HG02678 (cell line): ENCODE results near the gene MTX3.

Source experiments
- ATAC-seq: cut with Tn5 transposase; IDR thresholded peaks from one replicate; pipeline ENCODE4 v1.9.1; 2021; ENCODE audit warnings: mild to moderate bottlenecking, moderate library complexity; ENCODE audit not compliant: unreplicated experiment

MTX3 gene

DNA sequence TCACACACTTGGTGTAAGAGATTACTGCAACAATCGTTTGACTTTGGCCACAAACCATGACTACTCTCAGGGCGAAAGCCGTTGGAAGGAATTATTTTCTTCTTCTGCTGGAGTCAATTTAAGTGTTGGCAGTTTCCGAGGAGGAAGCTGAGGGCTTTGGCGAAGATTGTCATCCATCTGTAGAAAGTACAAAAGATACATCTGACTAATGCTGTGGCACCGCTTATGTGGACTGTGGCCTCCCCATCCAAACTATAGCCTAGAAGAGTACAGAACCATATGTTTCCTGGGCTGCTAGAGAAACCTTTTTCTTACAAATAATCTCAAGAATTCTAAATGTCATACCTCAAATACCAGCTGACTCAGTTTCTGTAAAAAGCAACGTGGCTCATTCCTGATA is 7.4 kb downstream of the MTX3 start:
- no peak for ATAC-seq

DNA sequence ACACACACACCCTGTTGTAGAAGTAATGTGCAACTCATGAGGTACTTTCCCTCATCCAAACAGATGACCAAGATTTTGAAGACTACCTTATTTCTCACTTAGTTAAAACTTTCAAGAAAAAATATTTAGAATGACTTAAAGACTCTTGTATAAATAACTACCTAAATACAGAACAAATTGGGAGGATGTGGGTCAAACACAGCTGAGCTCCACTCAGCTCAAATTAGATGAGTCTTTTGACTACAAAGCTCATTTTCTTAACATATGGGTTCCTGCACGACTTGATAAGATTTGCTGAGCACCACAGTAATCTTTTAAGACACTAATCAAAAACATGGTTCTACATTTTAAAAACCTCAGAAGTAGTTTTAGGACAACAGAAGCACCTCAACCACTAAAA is 8.9 kb downstream of the MTX3 start:
- no peak for ATAC-seq

GRCh38 chr5:79976759-79977515 is 14.1 kb downstream of the MTX3 start:
- no peak for ATAC-seq

DNA sequence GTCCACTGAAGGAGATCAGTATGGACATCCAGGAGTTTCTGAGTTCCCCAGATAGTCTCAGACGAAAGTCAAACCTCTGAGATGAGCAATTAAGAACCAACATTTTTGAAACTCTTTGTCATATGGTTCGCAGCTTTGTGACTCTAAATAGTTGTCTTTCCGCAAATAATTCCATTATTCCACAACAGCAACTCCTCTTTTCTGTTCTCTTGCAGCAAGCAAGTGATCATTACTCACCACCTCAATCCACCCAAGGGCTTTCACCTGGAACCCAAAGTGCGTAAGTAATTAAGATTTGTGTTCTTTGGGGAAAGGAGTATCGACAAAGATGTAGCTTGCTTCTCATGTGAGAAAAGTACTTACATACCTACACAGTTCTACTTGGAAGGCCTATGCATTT is 15.6 kb downstream of the MTX3 start:
- ATAC-seq = no peak

DNA sequence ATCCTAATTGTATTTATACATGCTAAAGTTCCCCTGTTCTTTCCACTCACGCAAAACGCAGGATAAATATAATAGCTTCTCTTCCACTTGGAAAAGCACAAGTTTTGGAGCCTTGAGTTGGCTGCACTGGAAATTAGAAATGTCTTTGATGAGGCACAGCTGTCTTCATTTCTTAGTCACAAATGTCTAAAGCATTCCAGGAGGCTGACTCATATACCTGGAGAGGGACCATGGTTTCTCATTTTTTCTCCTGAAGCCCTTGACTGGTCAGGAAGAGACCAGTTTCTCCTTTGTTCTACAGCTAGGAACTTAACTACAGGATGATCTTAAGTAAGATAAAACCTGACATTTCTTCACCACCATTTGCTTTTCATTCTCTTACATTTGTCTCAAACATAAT is 16.2 kb downstream of the MTX3 start:
- no peak for ATAC-seq

DNA sequence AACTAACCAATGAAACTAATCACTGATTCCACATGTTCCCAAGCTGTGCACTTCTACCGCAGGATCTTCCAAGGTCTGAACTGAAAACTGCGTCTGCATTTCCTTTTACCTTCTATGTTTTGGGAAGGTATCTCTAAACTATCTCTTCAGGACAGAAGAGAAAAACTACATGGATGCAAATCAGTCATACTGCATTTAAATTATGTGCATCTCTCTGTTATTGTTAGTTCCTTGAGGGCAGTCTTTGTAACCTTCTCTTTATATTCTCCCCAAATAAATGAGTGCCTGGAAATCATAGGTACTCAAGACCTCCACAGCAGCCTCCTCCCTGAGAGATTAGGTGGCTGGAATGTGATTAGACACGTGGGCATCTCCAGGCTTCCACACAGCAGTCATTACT is 17.1 kb downstream of the MTX3 start:
- no peak for ATAC-seq

GRCh38 chr5:79973511-79973910 is 17.6 kb downstream of the MTX3 start:
- no peak for ATAC-seq

DNA sequence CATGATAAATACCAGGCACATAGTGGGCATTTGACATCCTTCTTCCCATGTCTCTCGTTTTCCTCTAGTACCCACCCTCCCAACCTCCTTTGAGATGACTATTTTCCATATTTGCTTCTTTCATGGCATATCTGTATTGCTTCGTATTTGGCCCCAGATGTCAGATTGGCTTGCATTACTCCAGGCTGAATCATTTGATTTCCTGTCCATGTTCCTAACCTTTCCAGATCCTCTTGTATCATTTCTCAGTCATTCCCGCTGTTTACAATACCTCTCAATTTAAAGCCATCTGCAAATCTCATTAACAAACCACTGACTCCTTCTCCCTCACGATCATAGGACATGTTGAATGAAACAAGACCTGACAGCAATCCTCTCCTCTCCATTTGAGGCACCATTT is 19.9 kb downstream of the MTX3 start:
- ATAC-seq = no peak

DNA sequence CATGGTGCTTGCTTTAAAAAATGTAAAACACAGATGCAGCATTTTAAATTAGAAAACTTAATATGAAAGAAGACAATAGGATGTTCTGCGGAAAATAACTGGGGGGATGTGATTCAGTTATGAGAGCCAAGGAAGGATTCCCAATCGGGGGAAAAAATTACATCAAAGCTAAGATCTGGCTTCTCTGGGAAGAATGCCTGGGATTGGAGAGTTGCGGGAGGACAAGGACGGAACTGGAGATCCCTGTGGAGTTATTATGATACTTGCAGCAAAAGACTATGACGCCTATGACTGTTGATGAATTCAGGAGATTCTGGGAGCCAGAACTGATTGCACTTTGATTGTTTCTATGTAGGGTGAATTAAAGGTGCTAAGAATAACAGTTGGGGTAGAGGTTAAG is 24.6 kb downstream of the MTX3 start:
- ATAC-seq = no peak

- no peak for ATAC-seq
Measured at GRCh38 chr5:79964136-79964535, 26.9 kb downstream of the MTX3 start.

DNA sequence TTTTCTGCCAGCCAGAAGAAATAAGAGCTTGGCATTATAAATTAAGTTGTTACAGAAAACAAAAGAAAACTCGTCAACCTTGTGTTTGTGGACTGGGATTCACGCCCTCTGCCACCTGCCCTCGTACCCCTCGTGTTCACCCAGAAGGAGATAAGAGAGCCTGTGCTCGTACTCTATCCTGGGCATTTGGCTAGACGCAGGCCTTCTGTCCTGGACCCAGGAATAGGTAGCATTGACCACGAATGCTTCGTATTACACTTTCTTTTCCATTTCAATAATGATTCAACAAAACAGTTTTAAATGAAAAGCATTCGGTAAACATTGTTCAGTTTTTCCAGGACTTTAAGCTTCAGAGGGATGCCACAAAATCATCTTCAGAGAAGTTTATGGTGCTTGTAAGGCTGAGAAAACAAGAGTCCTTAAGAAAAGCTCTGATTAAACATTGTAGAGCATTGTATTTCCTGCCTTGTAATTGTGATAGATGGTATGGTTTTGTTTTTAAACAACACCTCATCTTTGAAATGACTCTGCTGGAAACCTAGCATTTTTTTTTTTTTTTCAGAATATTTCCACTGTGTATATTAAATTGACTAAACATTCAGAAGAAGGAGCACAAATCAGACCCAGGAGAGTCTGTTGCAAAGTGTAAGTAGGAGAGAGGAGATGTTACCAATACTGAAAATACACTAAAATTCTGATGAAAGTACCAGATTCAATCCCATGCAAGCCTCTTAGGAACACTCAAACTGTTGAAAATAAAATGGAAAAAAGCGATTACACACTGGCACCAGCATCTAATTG is 27.6 kb downstream of the MTX3 start:
- no peak for ATAC-seq

DNA sequence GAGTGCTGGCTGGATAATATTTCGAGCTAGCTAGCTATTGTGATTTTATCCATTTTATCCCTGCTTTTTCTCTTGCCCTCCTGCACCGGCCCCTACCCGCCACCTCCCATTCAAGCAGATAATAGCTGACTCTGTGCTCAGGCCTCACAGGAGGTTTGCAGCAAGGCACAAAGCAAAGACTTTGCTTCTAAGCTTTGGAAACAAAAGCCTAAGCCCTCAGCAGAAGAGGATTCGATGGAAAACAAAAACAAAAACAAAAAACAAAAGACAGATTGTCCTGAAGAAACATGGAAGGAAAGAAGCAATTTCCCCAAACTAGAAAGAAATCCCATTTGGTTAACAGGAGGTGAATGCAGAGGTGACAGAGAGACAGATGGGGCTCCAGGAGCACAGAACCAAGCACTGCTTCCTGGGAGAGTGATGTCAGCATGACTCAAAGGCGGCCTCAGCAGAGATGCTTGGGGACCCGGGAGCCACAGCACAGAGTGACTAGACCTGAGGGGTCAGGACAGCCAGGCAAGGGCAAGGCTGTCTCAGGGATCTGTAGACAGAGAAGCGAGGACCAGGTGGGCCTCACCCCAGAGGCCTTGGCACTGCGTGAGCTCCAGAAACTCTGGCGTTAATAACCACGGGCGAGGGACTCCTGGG is 28.4 kb downstream of the MTX3 start:
- no peak for ATAC-seq

- ATAC-seq = no peak
Measured at GRCh38 chr5:79961716-79962574, 29.1 kb downstream of the MTX3 start.

GRCh38 chr5:79959407-79959806 is 31.7 kb downstream of the MTX3 start:
- no peak for ATAC-seq

GRCh38 chr5:79955941-79956670 is 35.0 kb downstream of the MTX3 start:
- ATAC-seq = no peak

DNA sequence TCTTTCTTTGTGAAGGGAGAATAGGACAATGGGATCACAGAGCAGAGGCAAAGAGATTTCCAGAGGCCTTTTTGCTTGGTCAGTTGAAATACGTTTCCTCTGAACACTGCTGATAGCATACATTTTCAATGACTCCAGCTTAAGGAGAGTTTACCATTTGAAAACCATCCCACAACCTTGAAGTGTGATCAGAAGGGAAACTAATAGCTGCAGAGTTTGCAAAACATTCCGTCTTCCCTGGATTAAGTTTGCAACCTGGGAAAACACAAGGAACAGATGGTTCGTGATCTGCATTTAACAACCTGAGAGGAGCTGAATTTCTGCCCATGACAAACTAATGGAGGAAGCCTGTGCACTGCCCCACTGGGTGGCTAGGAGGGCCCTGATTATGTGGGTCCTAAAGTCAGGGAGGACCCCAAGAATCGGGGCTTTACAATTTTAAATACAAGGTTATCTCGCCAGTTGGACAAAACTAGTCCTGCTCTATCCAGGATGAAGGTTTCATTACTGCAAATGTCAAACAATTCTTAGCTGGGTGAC is 35.6 kb downstream of the MTX3 start:
- no peak for ATAC-seq

- no peak for ATAC-seq
Measured at GRCh38 chr5:79954620-79955019, 36.4 kb downstream of the MTX3 start.

DNA sequence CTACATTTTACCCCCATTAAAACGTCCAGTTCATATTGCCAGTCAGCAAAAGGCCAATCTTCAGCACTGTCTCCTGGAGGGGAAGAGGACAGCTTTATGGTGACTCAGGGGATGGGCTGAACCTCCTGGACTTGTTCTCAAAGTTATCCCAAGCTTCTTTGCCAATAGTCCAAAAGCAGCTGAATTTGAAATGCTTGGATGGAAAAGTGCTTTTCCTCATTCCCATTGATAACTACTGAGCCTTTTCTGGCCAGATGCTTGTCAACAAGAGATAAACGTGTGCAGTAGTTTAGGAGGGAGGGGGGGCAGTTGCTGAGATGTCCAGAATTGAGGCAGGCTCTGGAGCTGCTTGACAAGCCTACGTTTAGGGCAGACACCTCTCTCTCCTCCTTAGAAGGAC is 43.5 kb downstream of the MTX3 start:
- ATAC-seq = no peak

DNA sequence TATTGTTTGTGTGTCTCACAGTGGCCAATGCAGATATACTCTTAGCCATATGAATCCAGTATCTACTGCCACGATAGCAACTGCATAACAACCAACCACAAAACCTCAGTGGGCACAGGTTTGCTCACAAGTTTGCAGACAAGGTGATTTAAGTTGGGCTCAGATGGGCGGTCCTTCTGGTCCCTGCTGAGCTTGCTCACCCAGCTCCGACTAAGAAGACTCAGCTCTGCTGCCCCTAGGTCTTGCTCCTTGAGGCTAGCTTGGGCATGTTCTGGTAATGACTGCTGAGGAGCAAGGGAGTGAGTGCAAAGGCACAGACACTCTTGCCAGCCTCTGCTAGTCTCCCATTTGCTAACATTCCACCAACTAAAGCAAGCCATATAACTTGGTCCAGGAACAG is 52.6 kb downstream of the MTX3 start:
- ATAC-seq = no peak

- ATAC-seq = no peak
Measured at GRCh38 chr5:79936646-79937216, 54.3 kb downstream of the MTX3 start.
